ENCODE data around the gene HRK. TPM values are rescaled to one million over a fixed set of nuclear protein-coding genes. Genes with fewer than 3 reads are reported as not detected.

HRK gene
- total RNA-seq, 1 experiment from 2014 or later, result 0.44 TPM

GRCh38 chr12:116807546-116807945 is 73.7 kb downstream of the HRK start:
- POLR2A ChIA-PET, result no interaction called here
- no peaks in the 10 kb centered on the region for H3K4me1 ChIP-seq (ENCODE audit: control insufficient read depth, insufficient read depth, low read length)

GRCh38 chr12:116806845-116807440 is 74.3 kb downstream of the HRK start:
- ChIA-PET CTCF (interaction anchor here (0.6 kb wide), 1 partner anchor 76 kb away, joined by 7 read pairs; no protein-coding TSS in a partner anchor), POLR2A (no interaction called here)
- no peak for DNase-seq (ENCODE audit: low read depth, low spot score)
- Histone ChIP-seq H3K27ac (ENCODE audit: low read length) (no peak overlapping the region), H3K4me3 (ENCODE audit: low read depth in 2 of 2, low read length in 2 of 2) (no peak overlapping the region), H3K4me1 (ENCODE audit: control insufficient read depth, insufficient read depth, low read length) (no peaks in the 10 kb centered on the region), H3K27me3 (ENCODE audit: control insufficient read depth, insufficient read depth, low read length) (no peaks in the 10 kb centered on the region), H3K36me3 (ENCODE audit: control insufficient read depth, insufficient read depth, low read length) (no peaks in the 10 kb centered on the region), H3K9me3 (ENCODE audit: control insufficient read depth, insufficient read depth, low read depth, low read length) (no peaks in the 10 kb centered on the region)
- TF ChIP-seq SIN3A (IDR thresholded peaks at IDR 0.05; ENCODE audit: borderline replicate concordance, insufficient read depth, low read depth, low read length) (no peak), CTCF (IDR thresholded peaks at IDR 0.05) (no peak), TCF7L2 (IDR thresholded peaks at IDR 0.05; ENCODE audit: low read depth, low read length) (no peak), REST (IDR thresholded peaks at IDR 0.05; ENCODE audit: insufficient read depth in 1 of 2, low read depth in 2 of 2, low read length in 1 of 2) (no peak), POLR2AphosphoS5 (IDR thresholded peaks at IDR 0.05; ENCODE audit: low read depth, low read length) (no peak)
- no TSS peak for BruUV-seq (replicated peaks)
- intact Hi-C loops (cut with micrococcal nuclease; ENCODE audit: unreplicated experiment) (no loop called here), in situ Hi-C loops (cut with HindIII; ENCODE audit: low pct_unique_long_range_greater_than_20kb, low sequenced_read_pairs) (no loop called here)
- no peak for ATAC-seq

More at GRCh38 chr12:116807546-116807945, 73.7 kb downstream of the HRK start:
- Histone ChIP-seq H3K4me3 (ENCODE audit: low read depth in 2 of 2, low read length in 2 of 2) (no peak overlapping the region), H3K36me3 (ENCODE audit: control insufficient read depth, insufficient read depth, low read length) (no peaks in the 10 kb centered on the region), H3K27ac (ENCODE audit: low read length) (no peak overlapping the region), H3K27me3 (ENCODE audit: control insufficient read depth, insufficient read depth, low read length) (no peaks in the 10 kb centered on the region), H3K9me3 (ENCODE audit: control insufficient read depth, insufficient read depth, low read depth, low read length) (no peaks in the 10 kb centered on the region)
- ATAC-seq (no peak), DNase-seq (ENCODE audit: low read depth, low spot score) (no peak)
- intact Hi-C loops (cut with micrococcal nuclease; ENCODE audit: unreplicated experiment) (no loop called here), in situ Hi-C loops (cut with HindIII; ENCODE audit: low pct_unique_long_range_greater_than_20kb, low sequenced_read_pairs) (no loop called here)
- no peak for TF ChIP-seq POLR2AphosphoS5 (IDR thresholded peaks at IDR 0.05; ENCODE audit: low read depth, low read length)
- no peak for TF ChIP-seq TCF7L2 (IDR thresholded peaks at IDR 0.05; ENCODE audit: low read depth, low read length)
- TF ChIP-seq REST (IDR thresholded peaks at IDR 0.05; ENCODE audit: insufficient read depth in 1 of 2, low read depth in 2 of 2, low read length in 1 of 2), result no peak
- no peak for TF ChIP-seq CTCF (IDR thresholded peaks at IDR 0.05)
- no peak for TF ChIP-seq SIN3A (IDR thresholded peaks at IDR 0.05; ENCODE audit: borderline replicate concordance, insufficient read depth, low read depth, low read length)
- CTCF ChIA-PET, result no interaction called here
- BruUV-seq (replicated peaks), result no TSS peak
